Mucosa of descending colon (tissue), 3 donors: ENCODE measurements around the gene HIP1R. TPM values are rescaled to one million over a fixed set of nuclear protein-coding genes. Genes with fewer than 3 reads are reported as not detected.
A peak's percentile ranks its signal among the peaks of the same experiment; 100 is the strongest.

Source experiments
- ATAC-seq: fragments of 200-7000 bp; cut with Tn5 transposase; one replicate; pipeline ENCODE4 v1.9.1; 2020; ENCODE audit warnings: mild to moderate bottlenecking, moderate library complexity
- DNase-seq, 3 donors: peaks; one replicate each; pipeline ENCODE4 v3.0.0-alpha.2; 2020
- H3K36me3 ChIP-seq: fragments of 200-600 bp; one replicate; pipeline ENCODE4 v1.8.0; 2021; ENCODE audit warnings: low read depth, mild to moderate bottlenecking
- H3K4me1 ChIP-seq: fragments of 200-600 bp; one replicate; pipeline ENCODE4 v1.8.0; 2021; ENCODE audit warnings: low read depth, mild to moderate bottlenecking
- H3K4me3 ChIP-seq: fragments of 200-600 bp; one replicate; pipeline ENCODE4 v1.8.0; 2021; ENCODE audit warnings: mild to moderate bottlenecking
- H3K9me3 ChIP-seq: fragments of 200-600 bp; one replicate; pipeline ENCODE4 v1.8.0; 2021; ENCODE audit warnings: mild to moderate bottlenecking
- intact Hi-C, 2 donors: fragments of 100-400 bp; cut with DNase I in 1 of 2; cut with micrococcal nuclease in 1 of 2; formaldehyde crosslinking; loops; one replicate each; pipeline versions ENCODE4 v1.11.0 to v1.11.1; 2022; cut with DNase I, micrococcal nuclease
- total RNA-seq, 3 donors: library from RNA; stranded (reverse); fragmentation: NEBNext Ultra II Directional in 2 of 3; extraction: Animal tissue kit (Norgen Biotek cat#: 25700) in 2 of 3; gene quantifications; one replicate each; pipeline versions ENCODE4 v1.2.1 to v1.2.4, GENCODE V29; 2021 to 2023
- TF ChIP-seq, protein P1 (sequence below): fragments of 200-600 bp; IDR thresholded peaks from one replicate; pipeline ENCODE4 v1.8.0; 2022; ENCODE audit warnings: antibody characterized with exemption, mild to moderate bottlenecking
- donor health status: DM: no; HTN: no; CAD: no; lungs with moderate emphysema.
- donor health status: DM: no; HTN: no; CAD: no.
- donor health status: DM: no; HTN: yes; CAD: no.

HIP1R gene
- total RNA-seq, 3 donors from 2014 or later: 37.8 to 76.5 (median 73.1) TPM

DNA sequence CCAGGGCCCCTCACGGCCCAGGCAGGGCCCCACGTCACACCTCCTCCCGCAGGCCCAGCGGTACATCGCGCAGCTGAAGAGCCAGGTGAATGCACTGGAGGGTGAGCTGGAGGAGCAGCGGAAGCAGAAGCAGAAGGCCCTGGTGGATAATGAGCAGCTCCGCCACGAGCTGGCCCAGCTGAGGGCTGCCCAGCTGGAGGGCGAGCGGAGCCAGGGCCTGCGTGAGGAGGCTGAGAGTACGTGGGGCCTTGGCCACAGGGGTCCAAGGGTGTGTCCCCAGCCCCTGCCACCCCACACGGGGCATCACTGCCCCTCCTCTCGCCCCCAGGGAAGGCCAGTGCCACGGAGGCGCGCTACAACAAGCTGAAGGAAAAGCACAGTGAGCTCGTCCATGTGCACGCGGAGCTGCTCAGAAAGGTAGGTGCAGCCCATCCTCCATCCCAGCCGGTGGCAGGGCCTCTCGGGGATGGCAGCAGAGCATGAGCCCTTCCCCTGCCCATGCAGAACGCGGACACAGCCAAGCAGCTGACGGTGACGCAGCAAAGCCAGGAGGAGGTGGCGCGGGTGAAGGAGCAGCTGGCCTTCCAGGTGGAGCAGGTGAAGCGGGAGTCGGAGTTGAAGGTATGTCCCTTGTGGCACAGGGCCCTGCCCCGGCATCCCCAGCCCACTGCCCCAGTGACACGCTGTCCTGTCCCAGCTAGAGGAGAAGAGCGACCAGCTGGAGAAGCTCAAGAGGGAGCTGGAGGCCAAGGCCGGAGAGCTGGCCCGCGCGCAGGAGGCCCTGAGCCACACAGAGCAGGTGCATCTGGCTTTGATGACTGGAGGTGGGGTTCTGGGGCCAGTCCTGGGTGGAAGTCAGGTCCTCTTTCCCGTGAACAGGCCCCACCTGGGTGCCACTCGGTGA lies 20.9 kb downstream of the HIP1R start:
- H3K9me3 ChIP-seq: no peaks in the 10 kb centered on the region
- peaks cover 3% of the 10 kb centered on the region for H3K4me1 ChIP-seq
- TF ChIP-seq, protein P1, sequence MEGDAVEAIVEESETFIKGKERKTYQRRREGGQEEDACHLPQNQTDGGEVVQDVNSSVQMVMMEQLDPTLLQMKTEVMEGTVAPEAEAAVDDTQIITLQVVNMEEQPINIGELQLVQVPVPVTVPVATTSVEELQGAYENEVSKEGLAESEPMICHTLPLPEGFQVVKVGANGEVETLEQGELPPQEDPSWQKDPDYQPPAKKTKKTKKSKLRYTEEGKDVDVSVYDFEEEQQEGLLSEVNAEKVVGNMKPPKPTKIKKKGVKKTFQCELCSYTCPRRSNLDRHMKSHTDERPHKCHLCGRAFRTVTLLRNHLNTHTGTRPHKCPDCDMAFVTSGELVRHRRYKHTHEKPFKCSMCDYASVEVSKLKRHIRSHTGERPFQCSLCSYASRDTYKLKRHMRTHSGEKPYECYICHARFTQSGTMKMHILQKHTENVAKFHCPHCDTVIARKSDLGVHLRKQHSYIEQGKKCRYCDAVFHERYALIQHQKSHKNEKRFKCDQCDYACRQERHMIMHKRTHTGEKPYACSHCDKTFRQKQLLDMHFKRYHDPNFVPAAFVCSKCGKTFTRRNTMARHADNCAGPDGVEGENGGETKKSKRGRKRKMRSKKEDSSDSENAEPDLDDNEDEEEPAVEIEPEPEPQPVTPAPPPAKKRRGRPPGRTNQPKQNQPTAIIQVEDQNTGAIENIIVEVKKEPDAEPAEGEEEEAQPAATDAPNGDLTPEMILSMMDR: no peak
- ATAC-seq: no peak
- H3K4me3 ChIP-seq: no peak overlapping the region
- intact Hi-C loops: no loop called here
- no peaks in the 10 kb centered on the region for H3K36me3 ChIP-seq
- no peak for DNase-seq

DNA sequence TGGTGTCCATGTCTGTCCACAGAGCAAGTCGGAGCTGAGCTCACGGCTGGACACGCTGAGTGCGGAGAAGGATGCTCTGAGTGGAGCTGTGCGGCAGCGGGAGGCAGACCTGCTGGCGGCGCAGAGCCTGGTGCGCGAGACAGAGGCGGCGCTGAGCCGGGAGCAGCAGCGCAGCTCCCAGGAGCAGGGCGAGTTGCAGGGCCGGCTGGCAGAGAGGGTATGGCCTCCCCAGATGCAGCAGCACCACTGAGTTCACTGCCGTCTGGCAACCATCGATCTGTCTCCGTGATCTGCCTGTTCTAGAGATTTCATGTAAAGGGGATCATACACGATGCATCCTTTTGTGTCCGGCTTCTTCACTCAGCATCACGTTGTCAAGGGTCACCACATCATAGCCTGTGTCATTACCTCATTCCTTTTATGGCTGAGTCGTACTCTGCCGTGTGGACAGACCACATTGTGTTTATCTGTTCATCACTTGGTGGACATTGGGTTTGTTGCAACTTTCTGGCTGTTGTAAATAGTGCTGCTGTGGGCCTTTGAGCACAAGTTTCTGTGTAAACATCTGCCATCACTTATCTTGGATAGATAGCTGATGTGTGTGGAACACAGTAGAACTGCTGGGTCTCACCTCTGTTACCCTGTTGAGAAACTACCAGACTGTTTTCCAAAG lies 21.9 kb downstream of the HIP1R start:
- Histone ChIP-seq H3K9me3 (no peaks in the 10 kb centered on the region), H3K4me3 (no peak overlapping the region), H3K4me1 (peaks cover 6% of the 10 kb centered on the region), H3K36me3 (no peaks in the 10 kb centered on the region)
- DNase-seq (no peak), ATAC-seq (no peak)
- TF ChIP-seq, protein P1: no peak
- intact Hi-C loops: no loop called here

DNA sequence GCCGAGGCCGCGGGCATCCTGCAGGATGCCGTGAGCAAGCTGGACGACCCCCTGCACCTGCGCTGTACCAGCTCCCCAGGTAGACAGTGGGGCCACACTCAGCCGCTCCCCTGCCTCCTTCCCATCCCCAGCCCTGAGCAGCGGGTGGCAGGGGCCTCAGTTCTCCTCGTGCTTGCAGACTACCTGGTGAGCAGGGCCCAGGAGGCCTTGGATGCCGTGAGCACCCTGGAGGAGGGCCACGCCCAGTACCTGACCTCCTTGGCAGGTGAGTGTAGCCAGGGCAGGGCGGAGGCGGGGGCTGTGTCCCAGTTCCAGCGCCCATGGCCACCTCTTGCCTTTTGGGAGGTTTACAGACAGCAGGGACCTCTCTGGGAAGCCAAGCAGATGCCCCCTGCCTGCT lies 22.9 kb downstream of the HIP1R start:
- TF ChIP-seq, protein P1: no peak
- H3K4me3 ChIP-seq: no peak overlapping the region
- H3K9me3 ChIP-seq: no peaks in the 10 kb centered on the region
- ATAC-seq: no peak
- DNase-seq: peak in 2 of 3 donors; percentile 46 to 54
- peaks cover 11% of the 10 kb centered on the region for H3K4me1 ChIP-seq
- intact Hi-C loops: no loop called here
- no peaks in the 10 kb centered on the region for H3K36me3 ChIP-seq

DNA sequence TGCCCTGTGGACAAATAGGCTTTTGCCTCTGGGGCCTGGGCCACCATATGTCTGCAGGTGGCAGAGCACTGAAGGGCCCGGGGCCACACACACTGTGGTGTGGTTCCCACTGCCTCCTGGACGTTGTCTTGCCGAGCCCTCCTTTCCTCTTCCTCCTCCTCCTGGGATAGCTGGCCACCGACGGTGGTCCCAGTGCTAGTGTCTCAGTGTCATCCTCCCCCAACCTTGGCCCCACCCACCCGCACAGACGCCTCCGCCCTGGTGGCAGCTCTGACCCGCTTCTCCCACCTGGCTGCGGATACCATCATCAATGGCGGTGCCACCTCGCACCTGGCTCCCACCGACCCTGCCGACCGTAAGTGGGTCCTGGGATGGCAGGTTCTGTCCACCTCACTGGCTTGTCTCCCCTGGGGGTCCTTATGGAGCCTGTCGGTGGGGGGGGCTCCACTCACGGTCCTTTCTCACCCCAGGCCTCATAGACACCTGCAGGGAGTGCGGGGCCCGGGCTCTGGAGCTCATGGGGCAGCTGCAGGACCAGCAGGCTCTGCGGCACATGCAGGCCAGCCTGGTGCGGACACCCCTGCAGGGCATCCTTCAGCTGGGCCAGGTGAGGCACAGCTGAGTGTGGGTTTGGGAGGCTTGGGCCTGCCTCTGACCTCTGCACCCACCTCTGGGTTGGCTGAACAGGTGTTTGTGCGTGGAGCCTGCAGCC lies 23.5 kb downstream of the HIP1R start:
- Histone ChIP-seq H3K4me3 (no peak overlapping the region), H3K9me3 (no peaks in the 10 kb centered on the region), H3K36me3 (no peaks in the 10 kb centered on the region), H3K4me1 (peaks cover 17% of the 10 kb centered on the region)
- DNase-seq: peak in 1 of 3 donors; percentile 53
- TF ChIP-seq, protein P1: no peak
- ATAC-seq: no peak
- intact Hi-C loops: no loop called here

DNA sequence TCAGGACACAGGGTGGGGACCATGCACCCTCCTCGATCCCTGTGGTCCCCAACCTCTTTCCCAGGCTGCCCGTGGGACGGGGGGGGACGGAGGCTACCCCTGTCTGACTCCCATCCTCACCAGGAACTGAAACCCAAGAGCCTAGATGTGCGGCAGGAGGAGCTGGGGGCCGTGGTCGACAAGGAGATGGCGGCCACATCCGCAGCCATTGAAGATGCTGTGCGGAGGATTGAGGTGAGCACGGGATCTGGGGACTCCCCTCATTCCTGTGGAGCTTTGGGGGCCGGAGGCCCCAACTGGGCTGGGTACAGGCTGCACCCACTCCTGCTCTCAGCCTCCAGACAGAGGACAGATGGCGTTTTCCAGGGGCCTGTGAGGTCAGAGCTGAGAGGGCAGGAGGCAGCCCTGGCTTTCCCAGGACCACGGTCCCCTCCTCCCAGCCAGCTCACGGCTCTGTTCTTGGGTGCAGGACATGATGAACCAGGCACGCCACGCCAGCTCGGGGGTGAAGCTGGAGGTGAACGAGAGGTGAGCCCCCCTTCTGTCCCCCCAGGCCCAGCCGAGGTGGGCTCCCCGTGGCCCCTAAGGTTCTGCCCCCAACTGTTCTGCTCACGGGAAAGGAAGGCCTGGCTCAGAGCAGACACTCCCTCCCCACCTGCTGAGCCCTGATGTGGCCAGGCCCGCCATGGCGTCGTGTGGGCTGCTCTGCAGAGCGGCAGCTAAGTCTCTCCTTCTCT lies 24.2 kb downstream of the HIP1R start:
- Histone ChIP-seq H3K4me1 (peaks cover 18% of the 10 kb centered on the region), H3K4me3 (no peak overlapping the region), H3K36me3 (no peaks in the 10 kb centered on the region), H3K9me3 (no peaks in the 10 kb centered on the region)
- DNase-seq (peak in 1 of 3 donors; percentile 49), ATAC-seq (no peak)
- intact Hi-C loops: loop anchor here (2.0 to 10.0 kb wide), 3 partner anchors 93 to 375 kb away; partner anchors contain the start of genes MPHOSPH9 (in 1 of the 2) and MTRFR (in 1 of the 2)
- TF ChIP-seq, protein P1: no peak
